ENCODE measurements around the gene PCDH18.
"Not testable (repeated sequence)": the region's sequence is repeated elsewhere in the genome, so short reads cannot be mapped to it uniquely, and the experiment has no call there.

Gene PCDH18, protein sequence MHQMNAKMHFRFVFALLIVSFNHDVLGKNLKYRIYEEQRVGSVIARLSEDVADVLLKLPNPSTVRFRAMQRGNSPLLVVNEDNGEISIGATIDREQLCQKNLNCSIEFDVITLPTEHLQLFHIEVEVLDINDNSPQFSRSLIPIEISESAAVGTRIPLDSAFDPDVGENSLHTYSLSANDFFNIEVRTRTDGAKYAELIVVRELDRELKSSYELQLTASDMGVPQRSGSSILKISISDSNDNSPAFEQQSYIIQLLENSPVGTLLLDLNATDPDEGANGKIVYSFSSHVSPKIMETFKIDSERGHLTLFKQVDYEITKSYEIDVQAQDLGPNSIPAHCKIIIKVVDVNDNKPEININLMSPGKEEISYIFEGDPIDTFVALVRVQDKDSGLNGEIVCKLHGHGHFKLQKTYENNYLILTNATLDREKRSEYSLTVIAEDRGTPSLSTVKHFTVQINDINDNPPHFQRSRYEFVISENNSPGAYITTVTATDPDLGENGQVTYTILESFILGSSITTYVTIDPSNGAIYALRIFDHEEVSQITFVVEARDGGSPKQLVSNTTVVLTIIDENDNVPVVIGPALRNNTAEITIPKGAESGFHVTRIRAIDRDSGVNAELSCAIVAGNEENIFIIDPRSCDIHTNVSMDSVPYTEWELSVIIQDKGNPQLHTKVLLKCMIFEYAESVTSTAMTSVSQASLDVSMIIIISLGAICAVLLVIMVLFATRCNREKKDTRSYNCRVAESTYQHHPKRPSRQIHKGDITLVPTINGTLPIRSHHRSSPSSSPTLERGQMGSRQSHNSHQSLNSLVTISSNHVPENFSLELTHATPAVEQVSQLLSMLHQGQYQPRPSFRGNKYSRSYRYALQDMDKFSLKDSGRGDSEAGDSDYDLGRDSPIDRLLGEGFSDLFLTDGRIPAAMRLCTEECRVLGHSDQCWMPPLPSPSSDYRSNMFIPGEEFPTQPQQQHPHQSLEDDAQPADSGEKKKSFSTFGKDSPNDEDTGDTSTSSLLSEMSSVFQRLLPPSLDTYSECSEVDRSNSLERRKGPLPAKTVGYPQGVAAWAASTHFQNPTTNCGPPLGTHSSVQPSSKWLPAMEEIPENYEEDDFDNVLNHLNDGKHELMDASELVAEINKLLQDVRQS

DNA sequence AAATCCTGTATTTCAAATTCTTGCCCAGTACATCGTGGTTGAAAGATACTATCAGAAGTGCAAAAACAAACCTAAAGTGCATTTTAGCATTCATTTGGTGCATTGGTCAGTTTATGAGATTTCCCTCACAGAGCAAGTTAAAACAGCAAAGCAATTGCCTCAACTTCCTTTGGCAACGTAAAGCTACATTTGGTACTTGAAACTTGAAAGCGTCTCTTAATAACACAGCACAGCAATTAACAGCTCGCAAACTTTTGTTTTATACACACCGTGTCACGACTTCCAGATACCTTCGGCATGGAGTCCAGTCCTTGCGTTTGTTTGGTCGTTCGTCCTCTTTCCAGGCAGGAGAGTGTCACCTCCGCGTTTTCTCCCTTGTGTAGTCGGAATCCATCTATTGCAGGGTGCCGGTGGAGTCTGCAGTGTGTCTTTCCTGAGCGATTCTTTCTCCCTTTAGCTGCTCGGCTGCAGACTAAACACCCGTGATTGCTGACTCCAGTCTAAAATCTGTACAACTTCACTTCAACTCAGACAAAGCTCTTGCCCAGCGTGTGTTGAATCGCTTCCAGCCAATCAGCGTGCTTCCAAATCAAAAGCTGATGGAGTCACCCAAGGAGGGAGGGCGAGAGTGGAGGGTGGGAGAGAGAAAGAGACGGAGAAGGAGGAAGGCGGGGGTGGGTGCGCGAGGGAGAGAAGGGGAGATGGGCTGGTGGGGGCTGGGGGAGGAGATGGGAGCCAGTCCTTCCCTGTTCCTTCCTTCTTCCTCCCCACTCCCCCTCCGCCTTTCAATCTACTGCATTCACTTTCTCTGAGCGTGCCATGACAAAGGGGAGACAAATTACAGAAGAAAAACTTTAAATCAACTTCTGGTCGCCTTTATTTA, at the start of gene PCDH18:
Gene PCDH18 (minus strand): TSS at position 509 of the 883 bp plus-strand sequence. CDS start 406 bp downstream, at position 103.
- no peak for DNase-seq (ENCODE audit: low read depth)

DNA sequence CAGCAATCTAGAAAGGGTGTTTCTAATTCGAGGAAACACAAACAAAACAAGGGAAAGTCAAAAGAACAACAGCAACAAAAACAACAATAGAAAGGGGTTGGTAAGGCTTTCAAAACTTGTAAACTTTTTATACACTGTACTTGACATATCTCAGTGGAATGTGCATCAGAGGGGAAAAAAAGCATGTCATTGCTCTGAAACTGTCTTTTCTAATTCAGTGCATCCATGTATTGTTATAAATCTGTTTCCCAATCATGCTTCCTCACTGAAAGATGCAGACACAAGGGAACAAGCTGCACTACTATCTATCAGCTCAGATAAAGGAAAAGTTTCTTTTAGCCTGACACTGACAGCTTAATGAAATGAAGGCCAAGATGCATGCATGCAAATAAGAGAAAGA, 44.2 kb upstream of the PCDH18 start:
- DNase-seq (ENCODE audit: low read depth): no peak

DNA sequence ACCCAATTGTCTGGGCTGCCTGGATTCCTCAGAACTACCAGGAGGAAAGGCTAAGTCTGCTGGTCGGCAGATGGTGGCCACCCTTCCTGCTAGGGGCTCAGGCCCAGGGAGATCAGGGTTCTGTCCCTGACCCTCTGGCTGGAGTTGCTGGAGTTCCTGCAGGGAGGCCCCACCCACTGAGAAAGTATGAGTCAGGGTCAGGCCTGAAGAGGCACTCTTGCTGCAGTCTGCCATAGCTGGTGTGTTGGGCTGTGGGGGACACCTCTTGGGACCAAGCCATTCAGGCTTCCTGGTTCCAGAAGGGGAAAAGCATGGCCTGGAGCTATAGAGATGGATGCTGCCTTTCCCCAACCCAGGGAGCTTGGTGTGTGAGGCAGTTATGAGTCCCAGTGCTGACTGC, 40.4 kb upstream of the PCDH18 start:
- DNase-seq (ENCODE audit: low read depth): no peak

DNA sequence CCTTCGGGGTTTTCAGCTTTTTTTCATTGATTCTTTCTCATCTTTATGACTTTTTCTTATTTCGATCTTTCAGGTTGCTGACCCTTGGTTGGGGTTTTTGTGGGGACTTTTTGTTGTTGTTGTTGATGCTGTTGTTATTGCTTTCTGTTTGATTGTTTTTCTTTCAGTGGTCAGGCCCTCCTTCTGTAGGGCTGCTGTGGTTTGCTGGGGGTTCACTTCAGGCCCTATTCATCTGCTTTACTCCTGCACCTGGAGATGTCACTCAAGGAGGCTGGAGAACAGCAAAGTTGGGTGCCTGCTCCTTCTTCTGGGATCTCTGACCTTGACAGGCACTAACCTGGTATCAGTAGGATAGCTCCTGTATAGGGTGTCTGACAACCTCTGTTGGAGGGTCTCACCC, 39.9 kb upstream of the PCDH18 start:
- DNase-seq (ENCODE audit: low read depth): no peak

DNA sequence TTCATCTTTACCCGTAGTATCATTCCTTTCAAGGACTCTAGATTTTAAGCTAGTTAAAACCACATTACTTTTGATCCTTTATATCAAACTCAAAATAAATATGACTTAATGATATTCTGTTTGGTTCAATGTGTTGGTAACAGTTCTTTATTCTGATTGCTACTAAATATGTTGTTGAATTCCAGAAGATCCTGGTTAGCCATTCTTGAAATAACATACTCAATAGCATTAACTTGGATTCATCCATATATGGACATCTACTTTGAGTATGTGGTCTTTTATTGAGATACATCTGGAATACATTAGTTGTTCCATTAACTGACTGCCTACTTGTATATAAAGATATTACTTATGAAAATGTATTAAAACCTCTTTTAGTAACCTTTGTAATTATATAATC, 27.5 kb upstream of the PCDH18 start:
- DNase-seq (ENCODE audit: low read depth): no peak

DNA sequence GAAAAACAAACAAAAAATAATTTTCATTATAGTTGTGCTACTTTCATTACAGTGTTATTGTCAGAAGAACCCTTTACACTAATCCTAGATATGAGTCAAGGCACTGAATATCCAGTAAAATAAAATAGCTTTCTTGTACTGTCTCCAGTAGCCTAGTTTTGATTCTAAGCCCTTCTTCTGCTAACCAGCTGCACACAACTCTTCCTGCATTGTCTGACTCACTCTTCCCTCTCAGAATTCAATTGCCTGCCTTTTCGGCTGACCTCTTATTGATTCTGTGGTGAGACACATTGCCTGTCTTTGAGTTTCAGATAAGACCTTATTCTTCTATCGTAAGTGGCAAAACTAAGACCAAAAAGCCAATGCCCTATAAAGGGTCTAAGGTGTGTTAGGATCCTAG, 26.7 kb upstream of the PCDH18 start:
- no peak for DNase-seq (ENCODE audit: low read depth)

DNA sequence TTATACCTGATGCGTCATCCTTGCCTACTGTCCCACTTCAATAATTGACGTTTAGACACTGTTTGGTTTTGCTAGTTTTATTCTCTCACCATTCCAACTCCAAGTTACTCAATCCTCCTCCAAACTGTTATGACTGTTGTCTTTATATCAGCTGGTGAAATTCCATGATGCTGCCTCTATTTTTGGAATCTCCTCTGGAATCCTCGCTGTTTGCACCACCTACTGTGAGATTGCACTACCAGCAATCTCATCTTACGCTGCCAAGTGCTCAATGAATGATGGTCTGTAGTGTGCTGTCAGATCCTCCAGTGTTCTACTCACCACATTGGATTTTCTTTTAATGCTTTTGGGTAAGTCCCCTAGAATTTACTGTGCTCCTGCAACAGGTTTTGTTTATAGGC, 13.2 kb upstream of the PCDH18 start:
- DNase-seq (ENCODE audit: low read depth): no peak

DNA sequence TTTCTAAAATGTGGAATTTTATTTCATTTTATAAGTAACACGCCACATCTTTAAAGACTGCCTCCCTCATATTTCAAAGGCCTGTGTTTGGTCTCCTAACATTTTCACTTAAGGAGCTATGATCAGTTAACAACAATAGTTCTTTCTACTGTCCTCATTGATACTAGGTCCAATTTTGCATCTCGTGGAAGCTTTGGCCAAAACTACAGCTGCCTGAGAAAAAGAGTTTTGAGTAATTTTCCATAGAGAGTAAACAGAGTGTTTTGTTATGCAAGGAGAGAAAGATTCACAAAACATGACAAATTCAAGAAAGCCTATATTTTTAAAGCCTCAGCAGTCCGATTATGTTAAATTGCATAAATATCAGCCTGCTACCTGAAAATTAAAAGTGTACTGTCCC, 11.4 kb upstream of the PCDH18 start:
- no peak for DNase-seq (ENCODE audit: low read depth)

DNA sequence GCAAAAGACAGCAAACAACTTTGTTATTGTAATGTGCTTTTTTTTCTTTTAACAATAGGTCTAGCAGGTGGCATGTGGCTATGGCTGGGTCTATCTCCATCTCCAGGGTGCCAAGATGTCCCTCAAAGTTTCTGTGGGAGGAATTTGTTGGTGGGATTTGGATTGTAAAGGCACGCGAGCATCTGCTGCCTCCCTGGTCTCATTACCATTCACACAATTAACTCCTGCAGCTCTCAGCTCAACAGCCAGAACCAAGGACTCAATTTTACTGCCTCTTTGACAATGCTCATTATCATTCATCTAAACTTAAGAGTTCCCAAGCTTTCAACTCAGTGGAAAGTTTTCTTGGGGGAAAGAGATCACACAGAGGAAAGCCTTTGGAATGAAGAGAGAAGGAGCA, 10.9 kb upstream of the PCDH18 start:
- DNase-seq (ENCODE audit: low read depth): no peak

DNA sequence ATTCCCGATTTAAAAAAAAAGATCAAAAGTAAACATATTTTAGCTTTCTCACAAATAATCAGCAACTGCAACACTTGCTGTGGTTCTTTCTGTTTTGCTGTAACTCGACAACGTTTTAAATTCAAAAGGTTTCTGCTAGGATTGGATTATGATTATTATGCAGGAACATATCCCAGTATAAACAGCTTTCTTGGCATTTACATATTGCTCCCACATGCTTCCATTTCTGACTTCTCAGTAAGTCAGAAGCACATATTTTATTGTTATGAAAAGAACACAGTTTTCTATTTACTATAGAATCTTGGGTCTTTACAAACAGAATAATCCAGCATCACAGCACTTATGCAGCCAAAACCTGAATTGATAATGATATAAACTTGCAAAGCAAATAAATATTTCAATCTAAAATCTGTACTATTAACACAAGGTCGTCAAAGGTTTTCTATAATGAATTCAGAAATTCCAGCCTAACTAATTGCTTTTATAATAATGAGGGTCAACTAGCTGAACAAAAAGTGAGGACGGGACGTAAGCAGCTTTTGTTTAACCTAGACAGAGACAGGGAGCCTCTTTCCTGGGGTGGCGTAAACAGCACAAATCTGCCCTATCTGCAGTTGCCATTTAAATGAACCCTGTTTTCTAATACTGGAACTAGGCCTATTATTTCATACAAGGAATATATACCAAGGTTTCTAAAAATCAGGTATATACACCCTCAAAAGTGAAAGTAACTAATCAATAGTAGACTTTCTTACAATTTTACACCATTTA, 9.8 kb upstream of the PCDH18 start:
- no peak for DNase-seq (ENCODE audit: low read depth)

DNA sequence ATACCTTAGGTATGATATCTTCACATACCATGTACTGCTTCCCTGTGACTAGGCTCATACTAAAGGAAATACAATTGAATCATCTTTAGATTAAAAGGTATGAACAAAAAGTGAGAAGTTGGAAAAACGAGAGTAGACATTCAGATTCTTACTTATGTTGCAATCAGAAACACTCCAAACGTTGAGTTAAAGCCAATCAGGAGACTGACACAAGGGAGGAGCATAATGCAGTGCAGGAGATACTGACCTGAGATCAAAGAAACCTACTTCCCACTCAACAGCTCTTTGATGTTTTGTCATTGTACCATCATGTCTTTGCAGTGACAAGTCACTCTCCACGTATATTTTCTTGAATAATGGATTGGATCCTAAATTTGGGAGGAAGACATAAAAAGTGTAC, 8.9 kb upstream of the PCDH18 start:
- no peak for DNase-seq (ENCODE audit: low read depth)

DNA sequence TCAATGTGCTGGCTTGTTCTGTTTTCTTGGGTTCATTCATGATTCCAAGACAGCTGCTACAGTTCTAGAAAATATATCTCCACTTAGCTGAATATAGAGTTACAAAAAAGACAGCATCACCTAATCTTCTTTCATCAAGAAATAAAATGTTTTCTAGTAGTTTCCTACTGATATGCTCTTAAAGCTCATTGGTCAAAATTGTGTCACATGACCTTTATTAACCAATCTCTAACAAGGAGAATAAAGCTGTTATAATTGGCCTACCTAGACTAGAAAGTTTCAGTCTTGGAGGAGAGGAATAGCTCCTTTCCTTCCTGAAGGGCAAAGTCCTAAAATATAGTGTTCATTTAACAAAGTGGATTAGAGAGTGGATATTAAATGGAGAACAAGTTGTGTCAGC, 8.1 kb upstream of the PCDH18 start:
- DNase-seq (ENCODE audit: low read depth): no peak

DNA sequence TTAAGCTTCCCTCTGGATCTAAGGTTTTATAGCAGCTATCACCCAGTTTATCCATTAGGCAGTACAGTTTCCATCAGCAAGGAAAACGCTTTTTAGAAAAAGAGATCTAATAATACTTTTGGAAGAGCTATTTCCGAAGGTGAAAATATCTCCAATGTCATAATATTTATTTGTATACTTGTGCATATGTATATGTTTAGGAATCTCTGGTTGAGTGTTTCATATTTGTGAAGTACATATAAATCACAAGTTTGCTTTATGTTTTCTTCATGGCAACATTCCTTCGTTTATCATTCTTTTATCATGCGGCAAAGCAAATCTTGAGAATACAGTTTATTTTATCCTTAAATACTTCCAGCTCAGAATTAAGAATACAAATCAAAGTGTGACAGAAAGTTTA, 6.2 kb upstream of the PCDH18 start:
- no peak for DNase-seq (ENCODE audit: low read depth)

DNA sequence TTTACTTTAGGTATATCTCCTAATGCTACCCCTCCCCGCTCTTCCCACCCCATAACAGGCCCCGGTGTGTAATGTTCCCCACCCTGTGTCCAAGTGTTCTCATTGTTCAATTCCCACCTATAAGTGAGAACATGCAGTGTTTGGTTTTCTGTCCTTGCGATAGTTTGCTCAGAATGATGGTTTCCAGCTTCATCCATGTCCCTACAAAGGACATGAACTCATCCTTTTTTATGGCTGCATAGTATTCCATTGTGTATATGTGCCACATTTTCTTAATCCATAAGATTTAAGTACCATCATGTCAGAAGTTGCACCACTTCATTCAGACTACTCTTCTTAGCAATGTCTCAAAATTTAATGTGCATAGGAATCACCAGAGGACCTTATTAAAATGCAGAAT, 5.5 kb upstream of the PCDH18 start:
- DNase-seq (ENCODE audit: low read depth): not testable (repeated sequence)

DNA sequence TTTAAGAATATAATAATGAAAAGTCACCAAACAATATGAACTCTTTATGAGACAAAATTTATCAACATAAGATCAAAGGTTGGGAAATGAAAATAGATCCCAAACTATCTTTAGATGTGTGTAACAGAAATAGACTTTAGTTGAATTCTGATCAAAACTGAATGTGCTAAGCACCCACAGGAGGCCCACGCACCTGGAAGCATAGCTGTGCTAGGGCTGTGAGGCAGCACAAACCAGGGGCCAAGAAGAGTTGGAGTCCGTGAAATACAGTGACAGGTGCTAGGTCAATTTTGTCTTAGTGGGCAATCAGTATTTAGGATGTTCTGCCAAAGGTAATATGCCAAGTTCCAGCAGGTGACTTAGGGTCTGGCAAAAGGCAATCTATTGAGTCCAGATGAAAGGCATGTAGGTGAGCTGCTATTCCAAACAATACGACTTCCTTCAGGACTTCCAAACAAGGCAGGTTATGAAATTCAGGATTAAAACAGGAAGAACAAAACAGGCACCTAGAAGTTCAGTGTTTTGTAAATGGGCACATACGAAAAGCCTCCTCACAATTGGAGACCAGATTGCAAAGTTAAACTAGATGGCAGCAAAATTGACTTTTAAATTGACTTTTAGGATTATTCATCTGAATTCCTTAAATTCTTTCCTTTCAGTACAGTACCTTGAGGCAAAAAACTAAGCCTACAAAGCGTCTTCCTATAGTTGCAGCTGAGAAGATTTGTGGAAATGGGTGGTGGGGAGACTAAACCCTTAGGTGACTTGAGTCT, 4.7 kb upstream of the PCDH18 start:
- no peak for DNase-seq (ENCODE audit: low read depth)

DNA sequence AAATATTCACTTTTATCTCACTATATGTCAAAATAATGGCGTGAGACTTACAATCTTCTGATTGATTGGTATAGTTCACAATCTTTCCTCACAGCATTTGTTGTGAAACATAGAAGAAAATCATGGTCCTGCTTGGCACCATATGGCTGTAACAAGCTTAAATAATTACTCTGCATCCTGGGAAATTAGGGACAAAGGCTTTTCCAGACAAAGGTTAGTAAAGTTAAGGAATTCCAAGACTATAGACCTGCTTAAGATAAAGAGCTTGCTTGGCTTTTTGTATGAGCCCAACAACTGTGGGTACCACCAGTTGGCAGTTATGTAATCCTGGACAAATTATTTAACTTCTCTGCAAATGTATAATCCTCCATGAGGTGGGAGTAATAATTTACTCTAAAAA, 3.4 kb upstream of the PCDH18 start:
- no peak for DNase-seq (ENCODE audit: low read depth)

DNA sequence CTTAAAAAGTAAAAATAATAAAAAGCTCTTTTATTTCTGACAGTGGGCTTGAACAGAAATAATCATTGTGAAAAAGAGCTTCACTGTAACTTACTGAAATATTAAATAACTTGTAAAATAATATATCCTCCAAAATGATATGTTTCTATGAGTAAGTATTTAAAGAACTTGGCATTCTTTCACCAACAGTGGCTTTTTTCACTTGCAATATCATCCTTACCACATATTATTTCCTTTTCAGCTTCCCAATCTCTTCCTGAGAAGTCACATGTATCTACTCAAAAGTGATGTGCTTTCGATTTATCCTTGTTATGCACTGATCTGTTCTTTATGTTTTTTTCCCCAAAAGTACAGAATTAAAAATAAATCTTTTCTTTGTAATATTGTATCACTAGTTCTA, 2.2 kb upstream of the PCDH18 start:
- no peak for DNase-seq (ENCODE audit: low read depth)

DNA sequence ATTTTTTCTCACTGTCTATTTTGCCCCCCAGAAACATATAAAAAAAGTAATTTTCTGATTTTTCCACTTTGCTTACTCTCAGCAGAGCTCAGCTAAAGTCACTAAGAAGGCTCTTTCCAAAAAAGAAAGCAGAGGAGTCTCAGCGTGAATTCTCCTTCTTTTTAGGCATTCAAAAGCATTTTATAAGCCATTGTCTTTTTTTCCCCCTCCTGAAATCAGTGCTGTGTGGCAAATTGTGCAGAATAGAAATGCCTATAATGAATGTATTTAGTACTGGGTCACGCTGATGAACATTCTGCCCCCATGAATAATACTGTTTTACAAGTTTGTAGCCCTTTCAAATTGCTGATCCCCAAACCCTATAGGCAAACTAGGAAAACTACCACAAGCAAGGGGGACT, 1.6 kb upstream of the PCDH18 start:
- no peak for DNase-seq (ENCODE audit: low read depth)

DNA sequence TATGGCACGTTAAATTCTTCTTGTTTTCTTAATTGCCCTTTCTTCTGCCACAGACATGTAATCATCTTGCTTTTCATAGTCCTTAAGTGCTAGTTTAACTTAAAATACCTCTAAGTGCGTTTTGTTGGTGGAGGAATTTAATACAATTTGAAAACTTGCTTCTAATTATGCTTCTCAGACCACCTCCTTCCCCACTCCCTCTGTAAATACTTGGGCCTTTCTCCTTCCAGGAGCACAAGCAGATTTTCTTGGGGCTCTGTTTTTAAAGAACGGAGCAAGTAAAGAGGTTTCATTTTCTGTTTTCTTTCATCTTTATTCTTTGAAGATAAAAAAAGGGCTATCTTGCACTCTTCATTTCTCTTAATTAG, 559 bp upstream of the PCDH18 start:
- DNase-seq (ENCODE audit: low read depth): no peak

All from stimulated activated CD8-positive, alpha-beta memory T cell treated with anti-CD3 and anti-CD28 coated beads, Interleukin-15, amount 100 ng/mL, for 24 hours (primary cell).